H1 (cell line): ENCODE measurements around the gene BMP4. TPM values are rescaled to one million over a fixed set of nuclear protein-coding genes. Genes with fewer than 3 reads are reported as not detected.

Source experiments
- CTCF ChIA-PET: fragments of 300-600 bp; sonication (Branson Sonifier 250); formaldehyde crosslinking; loops from one replicate; lab custom pipeline; 2021; ENCODE audit not compliant: partially characterized antibody; lab: Charles Lee
- POLR2A ChIA-PET: fragments of 300-600 bp; sonication (Branson Sonifier 250); formaldehyde crosslinking; loops from one replicate; lab custom pipeline; 2021; ENCODE audit warnings: inconsistent platforms; ENCODE audit not compliant: partially characterized antibody; lab: Charles Lee
- DNase-seq, 2 experiments: peaks; one replicate each; pipeline versions ENCODE4 v3.0.0 to v3.0.0-alpha.2; 2010 to 2022; ENCODE audit warnings: low spot score in 2 of 2, low read depth in 1 of 2, mixed read lengths in 1 of 2
- FAIRE-seq: peaks from 2 replicates; lab custom pipeline; 2011; peaks lifted over from hg19 to GRCh38; lab: Jason Lieb, UNC
- H2AFZ ChIP-seq: 2 replicates; pipeline ENCODE4 v1.8.1; 2012; ENCODE audit warnings: low read length, inconsistent platforms
- H2AK5ac ChIP-seq: 2 replicates; pipeline ENCODE4 v1.6.1; 2013; ENCODE audit warnings: low read depth, low read length
- H2BK120ac ChIP-seq: replicated peaks from 2 replicates; pipeline ENCODE3; 2013; ENCODE audit warnings: low read depth, low read length, inconsistent platforms
- H2BK12ac ChIP-seq: 2 replicates; pipeline ENCODE4 v1.6.1; 2013; ENCODE audit warnings: low read depth, low read length
- H2BK15ac ChIP-seq: 2 replicates; pipeline ENCODE4 v1.6.1; 2013; ENCODE audit warnings: low read length
- H2BK20ac ChIP-seq: 2 replicates; pipeline ENCODE4 v1.6.1; 2013; ENCODE audit warnings: low read length
- H2BK5ac ChIP-seq: 2 replicates; pipeline ENCODE4 v1.6.1; 2013; ENCODE audit warnings: low read depth, low read length
- H3K14ac ChIP-seq: 2 replicates; pipeline ENCODE4 v1.6.1; 2013; ENCODE audit warnings: inconsistent platforms; ENCODE audit not compliant: insufficient read length
- H3K18ac ChIP-seq: 2 replicates; pipeline ENCODE4 v1.6.1; 2013; ENCODE audit warnings: low read length; ENCODE audit errors: extremely low read depth
- H3K23ac ChIP-seq: 2 replicates; pipeline ENCODE4 v1.6.1; 2013; ENCODE audit warnings: inconsistent platforms; ENCODE audit not compliant: insufficient read length
- H3K23me2 ChIP-seq: 2 replicates; pipeline ENCODE4 v1.6.1; 2013; ENCODE audit warnings: low read depth, low read length
- H3K27ac ChIP-seq: 2 replicates; pipeline ENCODE4 v1.6.1; 2011; ENCODE audit warnings: low read depth, low read length, inconsistent platforms
- H3K27me3 ChIP-seq, 4 experiments: replicated peaks in 1 of 4; 1 replicate in 1 of 4; 2 replicates in 3 of 4; pipeline versions ENCODE4 v1.6.1 to v1.8.1; 2011 to 2013; ENCODE audit warnings: low read length in 3 of 4, mild to moderate bottlenecking in 3 of 4, inconsistent platforms in 2 of 4, mixed read lengths in 2 of 4, moderate library complexity in 1 of 4; ENCODE audit not compliant: control insufficient read depth in 3 of 4, insufficient read depth in 3 of 4; ENCODE audit errors: extremely low read depth in 1 of 4
- H3K36me3 ChIP-seq, 4 experiments: 2 replicates each; pipeline versions ENCODE4 v1.6.1 to v1.8.1; 2011 to 2013; ENCODE audit warnings: mild to moderate bottlenecking in 4 of 4, low read length in 3 of 4, moderate library complexity in 2 of 4, control low read depth in 1 of 4, inconsistent platforms in 1 of 4; ENCODE audit not compliant: insufficient read depth in 4 of 4, control insufficient read depth in 2 of 4
- H3K4ac ChIP-seq: replicated peaks from 2 replicates; pipeline ENCODE3; 2013; ENCODE audit warnings: low read length, low read depth, mixed read lengths, inconsistent platforms; ENCODE audit not compliant: insufficient read length
- H3K4me1 ChIP-seq, 4 experiments: replicated peaks in 1 of 4; 1 replicate in 1 of 4; 2 replicates in 3 of 4; pipeline versions ENCODE4 v1.6.1 to v1.8.1; 2011 to 2013; ENCODE audit warnings: low read length in 3 of 4, inconsistent platforms in 2 of 4, mixed read lengths in 1 of 4; ENCODE audit not compliant: insufficient read depth in 4 of 4, control insufficient read depth in 3 of 4
- H3K4me2 ChIP-seq, 2 experiments: 2 replicates each; pipeline versions ENCODE4 v1.6.1 to v1.8.1; 2011 to 2013; ENCODE audit warnings: low read depth in 2 of 2, low read length in 2 of 2, control low read depth in 1 of 2, inconsistent platforms in 1 of 2, mild to moderate bottlenecking in 1 of 2; ENCODE audit not compliant: insufficient read depth in 1 of 2
- H3K4me3 ChIP-seq, 4 experiments: fragments of 200-600, 300-600 bp in 1 of 4; sonication (generic), shearing (Covaris generic), sonication (Bioruptor Twin) in 1 of 4; 2 replicates each; pipeline versions ENCODE4 v1.5.1 to v1.8.1; 2011 to 2016; ENCODE audit warnings: low read length in 4 of 4, low read depth in 3 of 4, control low read depth in 2 of 4, inconsistent platforms in 2 of 4, mild to moderate bottlenecking in 2 of 4, mixed read lengths in 1 of 4, moderate library complexity in 1 of 4; ENCODE audit not compliant: insufficient read depth in 2 of 4; ENCODE audit errors: extremely low read depth in 1 of 4
- H3K56ac ChIP-seq: replicated peaks from 2 replicates; pipeline ENCODE3; 2013; ENCODE audit warnings: low read depth, mild to moderate bottlenecking, mixed read lengths, low read length, inconsistent platforms; ENCODE audit not compliant: insufficient read length
- H3K79me1 ChIP-seq: 2 replicates; pipeline ENCODE4 v1.6.1; 2013; ENCODE audit warnings: low read depth, low read length, control low read depth
- H3K79me2 ChIP-seq, 2 experiments: 2 replicates each; pipeline versions ENCODE4 v1.6.1 to v1.8.1; 2012 to 2013; ENCODE audit warnings: low read length in 2 of 2, mild to moderate bottlenecking in 2 of 2, inconsistent platforms in 1 of 2; ENCODE audit not compliant: insufficient read depth in 2 of 2, control insufficient read depth in 1 of 2
- H3K9ac ChIP-seq, 4 experiments: replicated peaks in 1 of 4; 1 replicate in 1 of 4; 2 replicates in 3 of 4; pipeline versions ENCODE4 v1.6.1 to v1.8.1; 2011 to 2013; ENCODE audit warnings: low read depth in 3 of 4, low read length in 3 of 4, control low read depth in 2 of 4, mild to moderate bottlenecking in 2 of 4, moderate library complexity in 2 of 4, inconsistent platforms in 1 of 4; ENCODE audit errors: extremely low read depth in 1 of 4
- H3K9me3 ChIP-seq, 2 experiments: 2 replicates each; pipeline versions ENCODE4 v1.6.1 to v1.8.1; 2012 to 2013; ENCODE audit warnings: mild to moderate bottlenecking in 2 of 2, moderate library complexity in 2 of 2, control low read depth in 1 of 2, inconsistent platforms in 1 of 2, low read depth in 1 of 2, low read length in 1 of 2, mixed read lengths in 1 of 2; ENCODE audit not compliant: insufficient read depth in 2 of 2
- H4K20me1 ChIP-seq, 2 experiments: replicated peaks in 1 of 2; 2 replicates each; pipeline versions ENCODE3 to v1.8.1; 2011 to 2013; ENCODE audit warnings: inconsistent platforms in 2 of 2, low read length in 2 of 2, mild to moderate bottlenecking in 1 of 2; ENCODE audit not compliant: insufficient read depth in 2 of 2, control insufficient read depth in 1 of 2
- H4K5ac ChIP-seq: 2 replicates; pipeline ENCODE4 v1.6.1; 2013; ENCODE audit warnings: low read length, low read depth, mixed read lengths, inconsistent platforms; ENCODE audit not compliant: insufficient read length
- H4K8ac ChIP-seq: 2 replicates; pipeline ENCODE4 v1.8.0; 2013; ENCODE audit warnings: mild to moderate bottlenecking, moderate library complexity, low read length, inconsistent platforms; ENCODE audit not compliant: insufficient read depth; ENCODE audit errors: extremely low read depth
- H4K91ac ChIP-seq: replicated peaks from 2 replicates; pipeline ENCODE3; 2013; ENCODE audit warnings: low read length, mixed read lengths, inconsistent platforms; ENCODE audit not compliant: insufficient read length
- WGBS, 2 experiments: shearing (Covaris generic) in 1 of 2; methylation state at CpG; one replicate each; pipeline versions ENCODE4 v1.1.6 to v1.1.7; 2013 to 2015; ENCODE audit warnings: low lambda C conversion rate in 2 of 2, mixed read lengths in 2 of 2, inconsistent platforms in 1 of 2, low coverage in 1 of 2, missing lambda C conversion rate in 1 of 2; ENCODE audit not compliant: insufficient replicate concordance in 2 of 2, insufficient coverage in 1 of 2, insufficient read length in 1 of 2; ENCODE audit errors: extremely low coverage in 1 of 2, missing lambda C conversion rate in 1 of 2; 5-methylcytosine and 5-hydroxymethylcytosine counted together
- polyA plus RNA-seq, 7 experiments: library from polyadenylated mRNA; depleted of rRNA in 3 of 7; stranded (reverse) in 5 of 7; unstranded in 2 of 7; fragments of >200 nt in 5 of 7; fragments of 200-250 nt in 2 of 7; gene quantifications; 1 replicate in 5 of 7; 2 replicates in 1 of 7; 4 replicates in 1 of 7; pipeline versions ENCODE4 v1.2.1 to v1.2.3, GENCODE V29; 2011 to 2013; ENCODE audit warnings: missing spikeins in 2 of 7, mixed read lengths in 2 of 7
- total RNA-seq: library from RNA; stranded (reverse); fragmentation: NEBNext Ultra II Directional; extraction: Animal tissue kit (Norgen Biotek cat#: 25700); gene quantifications from 2 replicates; pipeline ENCODE4 v1.2.1, GENCODE V29; 2021

The BMP4 gene
- total and polyA plus RNA-seq, 2 of the 8 experiments (the other 6 are each of a cell fraction or from before 2014, with no cell fraction given), result 2.3 to 5.4 TPM

GRCh38 chr14:54001189-54001878 lies 44.7 kb upstream of the BMP4 start:
- Histone ChIP-seq H3K36me3 (no peaks in the 10 kb centered on the region), H3K23me2 (no peaks in the 10 kb centered on the region), H2BK20ac (no peak overlapping the region), H3K56ac (no peak overlapping the region), H3K9ac (no peak overlapping the region), H3K4me1 (0 out of 7 replicates have a peak, but pooled peaks cover 0 to 3% (median 0%) of the 10 kb centered on the region in 4 experiments), H2AK5ac (no peak overlapping the region), H4K8ac (no peak overlapping the region), H2BK120ac (no peak overlapping the region), H3K4me3 (no peak overlapping the region), H3K4ac (no peak overlapping the region), H3K4me2 (no peak overlapping the region), H3K23ac (no peak overlapping the region), H3K79me2 (no peaks in the 10 kb centered on the region), H2BK15ac (no peak overlapping the region), H4K5ac (no peak overlapping the region), H3K14ac (no peak overlapping the region), H3K9me3 (no peaks in the 10 kb centered on the region), H3K27ac (no peak overlapping the region), H2BK5ac (no peak overlapping the region), H2AFZ (no peak overlapping the region), H3K79me1 (no peaks in the 10 kb centered on the region), H2BK12ac (no peak overlapping the region), H4K91ac (no peak overlapping the region), H3K27me3 (no peaks in the 10 kb centered on the region), H4K20me1 (no peaks in the 10 kb centered on the region), H3K18ac (no peak overlapping the region)
- FAIRE-seq (peak; percentile 39), DNase-seq (no peak)
- ChIA-PET POLR2A (interaction anchor here (0.6 kb wide), 1 partner anchor 35 kb away, joined by 8 read pairs; no protein-coding TSS in a partner anchor), CTCF (interaction anchor here (0.7 to 2.5 kb wide), 29 partner anchors 9 to 526 kb away, joined by 3 to 13 read pairs (median 4); partner anchors contain the start of gene BMP4)
- 63% methylated on average over 5 of the region's 5 CpGs; no CpG with 5 or more reads in 1 of the 2 experiments for WGBS, 2 experiments
